Stimulated activated CD4-positive, alpha-beta T cell treated with anti-CD3 and anti-CD28 coated beads, Interleukin-1b, Interleukin-23, amount 100 ng/mL, for 1 hour (primary cell): Measurements from ENCODE around the gene VAPB.
"Not testable (repeated sequence)": the region's sequence is repeated elsewhere in the genome, so short reads cannot be mapped to it uniquely, and the experiment has no call there.

ENCODE experiments used
- DNase-seq, 2 donors: peaks; one replicate each; pipeline ENCODE4 v3.0.0-alpha.2; 2020; ENCODE audit warnings: low read depth in 2 of 2

Gene VAPB

DNA sequence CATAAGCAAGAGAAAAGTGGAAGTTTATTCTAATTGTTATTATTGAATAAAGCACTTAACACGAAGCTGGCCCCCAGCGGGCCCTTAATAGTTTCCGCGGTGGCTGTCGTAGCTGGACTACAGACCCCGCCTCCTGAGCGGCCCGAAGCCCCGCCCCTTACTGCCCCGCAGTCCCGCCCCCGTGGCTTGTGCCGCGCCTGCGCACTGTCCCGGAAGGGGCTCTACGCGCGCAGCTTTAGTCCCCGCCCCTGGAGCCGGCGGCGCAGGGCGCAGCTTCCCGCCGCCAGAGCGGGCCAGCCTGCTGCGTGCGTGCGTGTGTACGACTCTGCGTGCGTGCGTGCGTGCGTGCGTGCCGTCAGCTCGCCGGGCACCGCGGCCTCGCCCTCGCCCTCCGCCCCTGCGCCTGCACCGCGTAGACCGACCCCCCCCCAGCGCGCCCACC is at the start of gene VAPB:
VAPB (plus strand) TSS at position 348 of the 442 bp plus-strand sequence. CDS start 231 bp downstream, outside the sequence.
- peak; percentile 94 for DNase-seq

DNA sequence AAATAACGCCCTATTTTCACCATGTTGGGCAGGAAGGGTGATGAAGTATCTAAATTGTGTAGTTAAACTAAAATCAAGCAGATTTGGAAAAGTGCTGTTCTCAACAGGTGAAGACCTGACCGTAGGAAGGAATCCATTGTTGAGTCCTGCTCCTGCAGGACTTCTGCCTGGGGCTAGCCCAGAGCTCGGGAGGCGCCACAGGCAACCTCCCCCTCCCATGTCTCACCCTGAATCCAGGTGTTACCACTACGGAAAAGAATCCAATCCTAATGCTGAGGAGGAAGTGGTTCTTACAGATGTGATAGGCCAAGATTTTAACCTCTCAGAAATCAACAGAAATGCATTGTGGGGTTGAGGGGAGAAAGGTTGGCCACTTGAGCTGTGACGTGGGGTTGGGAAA is 49.3 kb upstream of the VAPB start:
- no peak for DNase-seq

DNA sequence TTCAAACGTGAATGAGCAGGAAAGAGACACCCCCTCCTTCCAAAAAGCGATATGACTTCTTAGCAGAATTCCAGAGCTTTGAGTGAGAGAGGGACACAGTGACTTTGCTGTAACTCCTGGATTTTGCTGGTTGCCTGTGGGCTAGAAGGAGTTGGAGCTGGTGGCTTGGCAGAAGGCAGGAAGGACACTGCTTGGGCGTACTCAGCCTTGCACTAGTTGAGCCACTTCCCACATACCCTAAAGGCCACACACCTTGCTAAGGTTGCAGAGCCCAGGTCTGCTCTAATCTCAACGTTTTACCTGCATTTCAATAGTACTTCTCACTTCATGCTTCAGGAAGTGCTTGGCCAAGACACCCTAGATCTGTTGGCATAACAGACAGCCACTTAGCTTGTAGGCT is 48.9 kb upstream of the VAPB start:
- DNase-seq = no peak

DNA sequence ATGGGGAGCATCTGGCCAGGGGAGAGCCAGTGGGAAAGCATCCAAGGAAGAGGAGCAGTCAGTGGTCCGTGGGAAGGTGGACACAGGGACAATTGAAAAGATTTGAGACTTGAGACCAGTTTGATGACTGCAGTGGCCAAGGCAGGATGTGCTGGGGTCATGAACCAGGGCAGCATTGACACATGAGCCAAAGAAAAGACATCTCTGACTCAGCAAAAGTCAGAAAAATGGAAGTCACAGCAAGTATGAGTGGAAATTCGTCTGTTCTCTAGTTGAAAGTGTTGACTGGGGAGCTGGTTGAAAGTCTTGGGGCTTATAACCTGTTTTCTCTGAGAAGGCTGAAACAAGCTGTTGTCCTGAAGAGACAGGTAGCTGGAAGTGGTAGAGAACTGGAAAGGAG is 48.2 kb upstream of the VAPB start:
- DNase-seq = no peak

DNA sequence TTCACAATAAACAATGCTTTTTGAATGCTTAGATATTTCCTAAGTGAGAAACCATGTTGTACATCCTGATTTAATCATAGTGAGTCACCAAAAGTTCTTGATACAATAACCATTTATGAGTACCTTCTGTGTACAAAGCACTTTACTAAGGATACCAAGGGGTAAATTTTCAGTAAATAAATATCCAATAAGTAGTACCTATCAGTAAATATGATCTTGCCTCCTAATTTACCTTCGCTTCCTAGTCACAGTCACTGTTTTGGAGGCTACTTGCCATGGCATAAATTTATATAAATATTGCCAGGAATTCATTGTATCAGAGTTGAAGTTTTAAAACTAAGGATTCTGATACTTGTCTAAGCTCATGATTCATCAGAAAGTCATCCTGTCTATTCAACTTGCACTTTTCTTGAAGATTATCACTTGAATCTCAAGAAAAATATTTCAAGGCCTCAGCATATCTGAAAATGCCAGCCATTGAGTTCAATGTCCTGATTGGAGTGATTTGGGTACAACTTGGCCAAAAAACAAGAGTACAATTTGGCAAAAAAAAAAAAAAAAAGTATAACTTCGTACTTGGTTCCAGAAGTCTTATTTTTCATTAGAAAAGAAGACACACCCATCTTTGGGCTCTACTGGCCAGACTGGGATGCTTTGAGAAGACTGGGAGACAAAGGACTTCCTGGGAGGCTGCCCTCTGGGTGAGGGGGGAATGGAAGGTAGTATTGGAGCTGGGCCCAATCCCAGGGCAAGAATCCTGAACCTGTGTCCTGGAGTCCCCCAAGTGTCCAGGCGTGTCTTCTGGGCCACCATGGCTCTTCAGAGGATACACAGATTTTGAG is 46.7 kb upstream of the VAPB start:
- no peak for DNase-seq

DNA sequence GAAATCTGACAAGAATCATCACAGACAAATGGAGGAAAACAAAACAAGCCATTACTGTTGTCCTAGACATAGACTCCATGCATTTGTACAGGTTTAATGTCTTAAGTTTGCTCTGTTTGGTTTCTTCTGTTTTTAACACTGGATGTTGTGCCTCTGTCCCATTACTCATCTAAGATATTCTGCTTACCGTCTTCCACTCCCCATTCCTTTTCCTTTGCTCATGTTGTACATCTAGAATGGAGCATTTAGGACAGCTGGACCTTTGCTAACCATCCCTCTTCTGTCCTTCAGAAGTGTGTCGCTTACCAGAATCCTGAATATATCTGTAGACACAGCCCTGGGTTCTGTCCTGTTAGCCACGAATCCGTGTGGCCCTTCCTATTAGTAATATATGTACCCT is 44.3 kb upstream of the VAPB start:
- no peak for DNase-seq

- no peak for DNase-seq
Measured at GRCh38 chr20:58349570-58349969, 39.5 kb upstream of the VAPB start.

- DNase-seq = no peak
Measured at GRCh38 chr20:58352468-58352867, 36.6 kb upstream of the VAPB start.

DNA sequence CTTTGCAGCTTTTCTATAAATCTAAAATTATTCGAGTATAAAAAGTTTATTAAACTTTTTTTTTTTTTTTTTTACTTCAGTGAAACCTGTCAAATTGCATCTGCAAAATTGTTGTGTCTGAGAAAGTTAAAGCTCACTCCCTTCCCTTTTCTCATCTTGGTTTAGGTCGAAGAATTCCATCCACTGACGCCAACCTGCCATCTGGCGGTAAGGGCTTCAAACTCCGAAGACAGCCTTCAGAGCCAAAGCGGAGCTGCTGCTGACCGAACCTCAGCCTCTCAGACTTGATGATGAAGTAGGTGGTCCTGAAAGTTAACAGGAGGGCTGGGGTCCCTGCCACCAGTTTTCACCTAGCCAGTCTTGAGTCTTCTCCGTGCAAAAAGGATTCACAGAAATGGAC is 29.6 kb upstream of the VAPB start:
- no peak for DNase-seq

DNA sequence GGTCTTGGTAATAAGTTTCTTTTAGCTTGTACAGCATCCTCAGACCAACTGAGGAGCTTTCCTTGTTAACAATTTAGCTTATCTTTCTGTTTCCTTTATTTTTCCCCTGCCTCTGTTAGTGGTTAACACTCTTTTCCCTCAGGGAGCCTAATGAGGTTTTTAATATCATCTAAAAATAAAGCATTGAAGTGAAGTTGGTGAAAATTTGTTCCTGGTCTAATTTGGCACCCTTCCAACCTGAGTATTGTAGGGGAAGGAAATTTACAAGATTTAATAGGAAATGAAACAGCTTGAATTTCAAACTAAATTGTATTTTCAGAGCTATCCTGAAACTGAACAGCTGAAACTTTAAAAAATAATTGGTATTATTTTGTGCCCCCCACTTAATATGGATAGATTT is 28.1 kb upstream of the VAPB start:
- no peak for DNase-seq

DNA sequence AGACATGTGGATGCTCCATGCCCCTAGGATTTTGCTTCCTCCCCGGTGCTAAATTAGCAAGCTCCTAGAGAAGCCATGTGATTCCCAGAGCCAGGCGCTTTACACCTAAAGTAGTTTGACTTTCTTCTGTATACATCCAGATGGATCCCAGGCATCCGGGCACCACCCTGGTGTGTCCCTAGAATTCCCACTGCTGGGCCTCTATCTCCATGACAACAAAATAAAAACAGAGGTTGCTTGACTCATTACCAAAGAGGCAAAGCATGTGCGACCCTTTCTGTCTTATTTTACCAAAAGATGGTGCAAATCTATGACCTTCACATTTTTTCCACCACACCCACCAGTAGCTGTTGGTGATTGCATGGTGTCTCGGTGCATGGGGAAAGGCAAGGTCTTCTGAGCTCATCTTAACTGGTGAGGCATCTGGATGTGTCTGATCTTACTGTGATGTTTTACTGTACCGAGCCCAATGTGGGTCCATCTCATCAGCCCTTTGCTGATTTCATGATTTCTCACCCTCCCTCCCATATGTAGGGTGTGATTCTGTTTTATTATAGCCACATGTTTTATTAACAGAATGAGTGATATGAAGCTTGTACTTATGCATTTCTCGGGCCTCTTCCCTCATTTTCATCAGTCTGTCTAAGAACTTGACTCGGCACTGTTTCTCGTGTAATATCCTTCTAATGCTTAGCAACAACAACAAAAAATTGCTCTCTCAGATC is 27.4 kb upstream of the VAPB start:
- DNase-seq = no peak

DNA sequence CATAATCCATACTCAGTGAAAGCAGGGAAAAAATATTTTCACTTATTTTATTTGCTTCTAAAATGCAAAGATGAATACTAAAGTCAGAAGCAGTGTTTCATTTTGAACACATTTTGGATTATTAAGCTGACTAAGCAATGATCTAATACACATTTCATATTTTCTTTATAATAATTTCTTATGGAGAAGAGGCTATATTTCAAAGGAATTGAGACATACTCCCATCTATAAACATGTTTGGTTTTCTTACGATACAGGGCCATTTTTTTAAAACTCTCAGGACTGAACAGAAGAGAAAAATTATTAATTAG is 26.9 kb upstream of the VAPB start:
- no peak for DNase-seq

- no peak for DNase-seq
Measured at GRCh38 chr20:58362970-58363369, 26.1 kb upstream of the VAPB start.

DNA sequence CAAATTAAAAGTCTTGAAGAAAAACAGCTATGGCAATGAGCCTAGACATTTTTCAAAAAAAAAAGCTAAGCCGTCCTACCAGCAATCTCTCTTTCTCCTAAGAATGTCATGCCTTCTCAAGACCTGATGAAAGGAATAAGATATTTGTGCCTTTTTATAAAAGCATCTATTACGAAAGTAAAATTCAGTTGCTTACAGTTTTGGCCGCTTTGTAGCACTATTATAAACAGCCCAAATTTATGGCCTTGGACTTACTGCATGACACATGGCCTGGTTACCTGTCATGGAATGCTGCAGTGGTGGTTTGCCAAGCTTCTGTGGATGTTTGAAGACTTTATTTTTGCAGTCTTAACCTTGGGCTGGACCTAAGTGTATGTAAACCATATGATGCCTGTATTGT is 22.2 kb upstream of the VAPB start:
- no peak for DNase-seq

- DNase-seq = no peak
Measured at GRCh38 chr20:58372806-58373205, 16.2 kb upstream of the VAPB start.

GRCh38 chr20:58373296-58373695 is 15.7 kb upstream of the VAPB start:
- DNase-seq = not testable (repeated sequence)

- no peak for DNase-seq
Measured at GRCh38 chr20:58374027-58374850, 14.8 kb upstream of the VAPB start.

GRCh38 chr20:58374906-58375758 is 13.9 kb upstream of the VAPB start:
- DNase-seq = no peak

- no peak for DNase-seq
Measured at GRCh38 chr20:58375759-58376352, 13.2 kb upstream of the VAPB start.

DNA sequence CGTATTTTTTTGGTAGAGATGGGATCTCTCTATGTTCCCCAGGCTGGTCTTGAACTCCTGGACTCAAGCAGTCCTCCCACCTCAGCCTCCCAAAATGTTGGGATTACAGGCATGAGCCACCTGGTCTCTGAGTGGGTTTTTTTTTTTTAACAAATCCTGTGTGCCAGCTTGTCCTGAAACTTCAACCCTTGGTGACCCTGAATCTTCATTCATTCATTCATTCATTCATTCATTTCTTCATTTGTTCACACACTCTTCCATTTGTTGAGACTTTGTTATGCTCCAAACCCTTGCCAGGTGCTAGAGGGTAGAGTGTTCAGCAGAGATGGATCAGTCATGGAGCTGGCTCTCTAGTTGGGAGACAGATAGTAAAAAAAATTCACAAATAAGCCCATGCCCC is 12.0 kb upstream of the VAPB start:
- no peak for DNase-seq

DNA sequence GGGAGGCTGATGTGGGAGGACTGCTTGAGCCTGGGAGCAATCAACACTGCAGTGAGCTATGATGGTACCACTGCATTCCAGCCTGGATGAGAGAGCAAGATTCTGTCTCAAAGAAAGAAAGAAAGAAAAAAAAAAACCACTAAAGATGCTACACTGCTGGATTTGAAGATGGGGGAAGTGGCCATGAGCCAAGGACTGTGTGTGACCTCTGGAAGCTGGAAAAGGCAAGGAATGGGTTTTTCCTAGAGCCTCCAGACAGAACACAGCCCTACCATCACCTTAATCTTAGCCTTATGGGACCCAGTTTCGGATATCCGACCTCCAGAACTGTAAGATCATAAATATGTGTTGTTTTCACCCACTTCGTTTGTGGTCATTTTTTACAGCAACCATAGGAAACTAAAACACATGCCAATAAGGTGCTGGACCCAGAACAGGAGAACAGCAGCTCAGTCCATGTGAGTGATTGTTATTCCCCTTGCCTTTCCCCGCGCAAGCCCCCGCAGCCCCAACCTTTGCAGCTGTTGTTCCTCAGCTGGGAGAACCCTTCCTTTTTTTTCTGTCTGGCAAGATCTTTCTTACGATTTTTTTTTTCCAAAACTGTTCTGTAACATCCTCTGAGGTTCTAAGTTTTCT is 11.1 kb upstream of the VAPB start:
- DNase-seq = no peak
